Measurements from ENCODE around the gene CHPT1.

DNA sequence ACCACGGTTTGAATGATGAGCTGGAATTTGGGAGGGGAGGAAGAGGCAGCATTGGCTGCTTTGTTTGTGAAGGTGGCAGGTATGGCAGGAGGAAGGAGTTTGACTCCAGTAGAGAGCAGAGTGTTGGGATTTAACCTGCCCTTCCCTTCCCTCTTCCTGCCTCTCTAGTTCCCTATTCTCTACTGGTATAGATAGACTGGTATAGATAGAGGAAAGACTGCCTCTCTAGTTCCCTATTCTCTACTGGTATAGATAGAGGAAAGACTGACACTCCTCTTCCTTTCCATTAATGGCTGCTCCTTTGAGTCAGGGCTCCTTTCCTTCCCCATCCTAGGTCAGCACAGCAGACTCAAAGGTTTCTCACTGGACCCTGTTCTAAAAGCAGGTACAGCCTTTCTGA, 50.3 kb downstream of the CHPT1 start:
- TF ChIP-seq, protein P1, sequence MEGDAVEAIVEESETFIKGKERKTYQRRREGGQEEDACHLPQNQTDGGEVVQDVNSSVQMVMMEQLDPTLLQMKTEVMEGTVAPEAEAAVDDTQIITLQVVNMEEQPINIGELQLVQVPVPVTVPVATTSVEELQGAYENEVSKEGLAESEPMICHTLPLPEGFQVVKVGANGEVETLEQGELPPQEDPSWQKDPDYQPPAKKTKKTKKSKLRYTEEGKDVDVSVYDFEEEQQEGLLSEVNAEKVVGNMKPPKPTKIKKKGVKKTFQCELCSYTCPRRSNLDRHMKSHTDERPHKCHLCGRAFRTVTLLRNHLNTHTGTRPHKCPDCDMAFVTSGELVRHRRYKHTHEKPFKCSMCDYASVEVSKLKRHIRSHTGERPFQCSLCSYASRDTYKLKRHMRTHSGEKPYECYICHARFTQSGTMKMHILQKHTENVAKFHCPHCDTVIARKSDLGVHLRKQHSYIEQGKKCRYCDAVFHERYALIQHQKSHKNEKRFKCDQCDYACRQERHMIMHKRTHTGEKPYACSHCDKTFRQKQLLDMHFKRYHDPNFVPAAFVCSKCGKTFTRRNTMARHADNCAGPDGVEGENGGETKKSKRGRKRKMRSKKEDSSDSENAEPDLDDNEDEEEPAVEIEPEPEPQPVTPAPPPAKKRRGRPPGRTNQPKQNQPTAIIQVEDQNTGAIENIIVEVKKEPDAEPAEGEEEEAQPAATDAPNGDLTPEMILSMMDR (IDR thresholded peaks at IDR 0.05; ENCODE audit: low read depth, low read length) = no peak
- TF ChIP-seq, protein P2, sequence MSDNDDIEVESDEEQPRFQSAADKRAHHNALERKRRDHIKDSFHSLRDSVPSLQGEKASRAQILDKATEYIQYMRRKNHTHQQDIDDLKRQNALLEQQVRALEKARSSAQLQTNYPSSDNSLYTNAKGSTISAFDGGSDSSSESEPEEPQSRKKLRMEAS (IDR thresholded peaks at IDR 0.05; ENCODE audit: low read depth, low read length) = no peak
- TF ChIP-seq POLR2A (IDR thresholded peaks at IDR 0.05; ENCODE audit: extremely low read depth, insufficient read length) (no peak), MYC (IDR thresholded peaks at IDR 0.05; ENCODE audit: low read depth, low read length) (no peak)

Measured in NB4 (cell line).